HCT116 (cell line): ENCODE results near the gene TMA7B. TPM values are rescaled to one million over a fixed set of nuclear protein-coding genes. Genes with fewer than 3 reads are reported as not detected.

Experiments used
- ATAC-seq: fragments of 200-7000 bp; cut with Tn5 transposase; 2 replicates; pipeline ENCODE4 v1.9.1; 2020; ENCODE audit warnings: mild to moderate bottlenecking, moderate library complexity
- BruUV-seq: library from RNA; stranded (reverse); fragments of 400-500 nt; replicated peaks from 2 replicates; lab custom pipeline; 2021; lab: Mats Ljungman, UMichigan
- CTCF ChIA-PET: fragments of 300-600 bp; sonication (Branson Sonifier 250); formaldehyde crosslinking; loops from one replicate; lab custom pipeline; 2021; ENCODE audit warnings: antibody characterized with exemption; lab: Charles Lee
- POLR2A ChIA-PET: fragments of 300-600, 350-600 bp; sonication (Branson Sonifier 250); formaldehyde crosslinking; loops from one replicate; lab custom pipeline; 2021; ENCODE audit warnings: antibody characterized with exemption; lab: Charles Lee
- RAD21 ChIA-PET, 2 experiments: fragments of 300-600 bp; sonication (Branson Sonifier 250); formaldehyde crosslinking; loops; one replicate each; lab custom pipeline; 2023; ENCODE audit warnings: low total read pairs in 2 of 2; ENCODE audit not compliant: uncharacterized antibody in 2 of 2, unreplicated experiment in 2 of 2, low non-redundant PET in 1 of 2; lab: Charles Lee
- DNase-seq: peaks from one replicate; pipeline ENCODE4 v3.0.0-alpha.2; 2010; ENCODE audit warnings: low read depth, low spot score
- H2AFZ ChIP-seq: fragments of 200-600 bp; shearing (Covaris generic), sonication (generic); 2 replicates; pipeline ENCODE4 v1.6.1; 2017; ENCODE audit warnings: low read depth, mixed run types, mixed read lengths, antibody characterized with exemption, low read length; ENCODE audit not compliant: poor library complexity, severe bottlenecking
- H3K27ac ChIP-seq: 2 replicates; pipeline ENCODE4 v1.5.1; 2012; ENCODE audit warnings: low read depth, low read length
- H3K27me3 ChIP-seq: fragments of 200-600 bp; sonication (generic); 2 replicates; pipeline ENCODE4 v1.6.1; 2016; ENCODE audit warnings: mixed run types, low read length, mixed read lengths; ENCODE audit not compliant: insufficient read depth
- H3K36me3 ChIP-seq, 2 experiments: fragments of 200-500 bp in 1 of 2; fragments of 200-600 bp in 1 of 2; sonication (Bioruptor generic) in 1 of 2; sonication (generic) in 1 of 2; 2 replicates each; pipeline versions ENCODE4 v1.5.1 to v1.6.1; 2014 to 2016; ENCODE audit warnings: low read length in 2 of 2, inconsistent platforms in 1 of 2, mixed read lengths in 1 of 2, mixed run types in 1 of 2; ENCODE audit not compliant: insufficient read depth in 2 of 2, control insufficient read depth in 1 of 2
- H3K4me1 ChIP-seq, 2 experiments: fragments of 200-600 bp in 1 of 2; sonication (generic) in 1 of 2; 2 replicates each; pipeline versions ENCODE4 v1.5.1 to v1.6.1; 2012 to 2017; ENCODE audit warnings: low read length in 2 of 2, inconsistent platforms in 1 of 2, mild to moderate bottlenecking in 1 of 2, mixed read lengths in 1 of 2, mixed run types in 1 of 2, moderate library complexity in 1 of 2; ENCODE audit not compliant: insufficient read depth in 2 of 2, control insufficient read depth in 1 of 2
- H3K4me2 ChIP-seq: fragments of 200-600 bp; sonication (generic); 2 replicates; pipeline ENCODE4 v1.6.1; 2017; ENCODE audit warnings: mixed run types, low read length, mixed read lengths
- H3K4me3 ChIP-seq, 2 experiments: fragments of 200-600 bp in 1 of 2; sonication (generic) in 1 of 2; replicated peaks in 1 of 2; 2 replicates each; pipeline ENCODE4 v1.5.1; 2011 to 2016; ENCODE audit warnings: low read length in 2 of 2, control low read depth in 1 of 2, low read depth in 1 of 2, mild to moderate bottlenecking in 1 of 2, mixed read lengths in 1 of 2, mixed run types in 1 of 2
- H3K79me2 ChIP-seq: fragments of 200-600 bp; sonication (generic); 2 replicates; pipeline ENCODE4 v1.6.1; 2017; ENCODE audit warnings: mild to moderate bottlenecking, mixed run types, low read length, moderate library complexity, mixed read lengths; ENCODE audit not compliant: insufficient read depth
- H3K9ac ChIP-seq: fragments of 200-600 bp; sonication (generic); 2 replicates; pipeline ENCODE4 v1.6.1; 2016; ENCODE audit warnings: low read length, mixed read lengths
- H3K9me2 ChIP-seq: fragments of 200-600 bp; sonication (generic), shearing (Covaris generic); 2 replicates; pipeline ENCODE4 v1.6.1; 2017; ENCODE audit warnings: mixed run types, mild to moderate bottlenecking, moderate library complexity; ENCODE audit not compliant: insufficient read depth
- H3K9me3 ChIP-seq, 2 experiments: fragments of 200-500 bp in 1 of 2; fragments of 200-600 bp in 1 of 2; sonication (Bioruptor generic) in 1 of 2; sonication (generic) in 1 of 2; 2 replicates each; pipeline ENCODE4 v1.6.1; 2014 to 2017; ENCODE audit warnings: low read length in 2 of 2, mixed read lengths in 2 of 2, inconsistent platforms in 1 of 2, low read depth in 1 of 2, mild to moderate bottlenecking in 1 of 2, mixed run types in 1 of 2, moderate library complexity in 1 of 2; ENCODE audit not compliant: control insufficient read depth in 1 of 2, insufficient read depth in 1 of 2
- H4K20me1 ChIP-seq: fragments of 200-600 bp; sonication (generic), shearing (Covaris generic); 2 replicates; pipeline ENCODE4 v1.6.1; 2017; ENCODE audit warnings: mixed run types, mild to moderate bottlenecking, moderate library complexity; ENCODE audit not compliant: insufficient read depth
- CBX3 ChIP-seq: IDR thresholded peaks from 2 replicates; pipeline ENCODE4 v1.6.1; 2012; ENCODE audit warnings: low read depth
- CEBPB ChIP-seq: IDR thresholded peaks from 2 replicates; pipeline ENCODE4 v1.6.1; 2012; ENCODE audit warnings: low read depth
- EGR1 ChIP-seq: IDR thresholded peaks from 2 replicates; pipeline ENCODE4 v1.6.1; 2012; ENCODE audit warnings: low read depth
- ELF1 ChIP-seq: IDR thresholded peaks from 2 replicates; pipeline ENCODE4 v1.6.1; 2012; ENCODE audit warnings: low read depth, borderline replicate concordance
- EZH2phosphoT487 ChIP-seq: fragments of 200-600 bp; IDR thresholded peaks from 2 replicates; pipeline ENCODE4 v1.6.1; 2018; ENCODE audit warnings: antibody characterized with exemption, borderline replicate concordance
- JUND ChIP-seq: IDR thresholded peaks from 2 replicates; pipeline ENCODE4 v1.6.1; 2012
- POLR2AphosphoS5 ChIP-seq: IDR thresholded peaks from 2 replicates; pipeline ENCODE4 v1.6.1; 2011; ENCODE audit warnings: mild to moderate bottlenecking, low read depth, low read length, moderate library complexity
- SP1 ChIP-seq: IDR thresholded peaks from 2 replicates; pipeline ENCODE4 v1.6.1; 2012; ENCODE audit warnings: low read depth
- SRF ChIP-seq: IDR thresholded peaks from 2 replicates; pipeline ENCODE4 v1.6.1; 2012; ENCODE audit warnings: low read depth
- TCF7L2 ChIP-seq: IDR thresholded peaks from 2 replicates; pipeline ENCODE4 v1.7.0; 2011; ENCODE audit warnings: borderline replicate concordance, inconsistent platforms; ENCODE audit not compliant: insufficient read depth, insufficient read length; ENCODE audit errors: extremely low read depth
- YY1 ChIP-seq: IDR thresholded peaks from 2 replicates; pipeline ENCODE4 v1.6.1; 2011; ENCODE audit warnings: low read length, low read depth, moderate library complexity, mild to moderate bottlenecking; ENCODE audit not compliant: insufficient replicate concordance; ENCODE audit errors: extremely low read depth
- ZFX ChIP-seq: fragments of 450-650 bp; IDR thresholded peaks from 2 replicates; pipeline ENCODE4 v1.6.1; 2017
- intact Hi-C: fragments of 100-400 bp; cut with micrococcal nuclease; formaldehyde crosslinking; loops from 2 replicates; pipeline ENCODE4 v1.10.0; 2022
- total RNA-seq: library from RNA; stranded (reverse); gene quantifications from one replicate; pipeline ENCODE4 v1.2.1, GENCODE V29; 2021; ENCODE audit not compliant: unreplicated experiment
- TF ChIP-seq, protein P1 (sequence below): IDR thresholded peaks from 2 replicates; pipeline ENCODE4 v1.6.1; 2012
- TF ChIP-seq, protein P2 (sequence below): IDR thresholded peaks from 2 replicates; pipeline ENCODE4 v1.6.1; 2012
- TF ChIP-seq, protein P3 (sequence below): IDR thresholded peaks from 2 replicates; pipeline ENCODE4 v1.6.1; 2011; ENCODE audit warnings: mild to moderate bottlenecking, low read length, moderate library complexity; ENCODE audit not compliant: insufficient replicate concordance; ENCODE audit errors: extremely low read depth
- TF ChIP-seq, protein P4 (sequence below): IDR thresholded peaks from 2 replicates; pipeline ENCODE4 v1.6.1; 2012; ENCODE audit warnings: low read depth
- TF ChIP-seq, protein P5 (sequence below), 3 experiments: fragments of 200-600 bp in 1 of 3; sonication (generic) in 1 of 3; IDR thresholded peaks in 2 of 3; conservative IDR thresholded peaks in 1 of 3; 2 replicates each; pipeline ENCODE4 v1.5.1; 2012 to 2017; ENCODE audit warnings: low read depth in 2 of 3, low read length in 2 of 3, antibody characterized with exemption in 1 of 3, borderline replicate concordance in 1 of 3, control low read depth in 1 of 3, mild to moderate bottlenecking in 1 of 3, mixed read lengths in 1 of 3, mixed run types in 1 of 3, moderate library complexity in 1 of 3; ENCODE audit not compliant: insufficient read depth in 1 of 3

TMA7B gene
- total RNA-seq, 1 experiment from 2014 or later, result not detected

DNA sequence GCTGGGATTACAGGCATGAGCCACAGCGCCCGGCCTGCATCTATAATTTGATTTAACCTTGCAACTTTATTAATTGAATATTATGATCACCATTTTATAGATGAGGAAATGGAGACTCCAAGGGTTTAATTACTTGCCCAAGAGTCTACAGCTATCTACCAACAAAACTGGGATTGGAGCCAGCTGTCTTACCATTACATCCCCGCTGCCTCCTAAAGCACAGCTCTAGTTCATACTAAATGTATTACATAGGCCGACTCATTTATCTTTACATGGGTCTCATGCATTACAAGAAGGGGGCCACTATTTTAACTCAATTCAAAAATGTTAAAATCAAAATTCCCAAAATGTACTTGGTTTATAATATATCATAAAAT lies 14.1 kb upstream of the TMA7B start:
- DNase-seq, result no peak
- Histone ChIP-seq H3K36me3 (no peaks in the 10 kb centered on the region), H3K79me2 (no peaks in the 10 kb centered on the region), H3K9me3 (no peaks in the 10 kb centered on the region), H3K27ac (no peak overlapping the region), H4K20me1 (no peaks in the 10 kb centered on the region), H3K4me3 (no peak overlapping the region), H2AFZ (no peak overlapping the region), H3K9me2 (no peaks in the 10 kb centered on the region), H3K4me1 (peaks cover 0 to 4% of the 10 kb centered on the region in 2 experiments; a peak in 1 of 4 replicates), H3K9ac (no peak overlapping the region), H3K4me2 (no peak overlapping the region), H3K27me3 (no peaks in the 10 kb centered on the region)
- ChIA-PET RAD21 (no interaction called here), POLR2A (no interaction called here), CTCF (interaction anchor here (0.9 kb wide), 1 partner anchor 13 kb away, joined by 6 read pairs; no protein-coding TSS in a partner anchor)
- BruUV-seq, result no TSS peak
- TF ChIP-seq, protein P1, sequence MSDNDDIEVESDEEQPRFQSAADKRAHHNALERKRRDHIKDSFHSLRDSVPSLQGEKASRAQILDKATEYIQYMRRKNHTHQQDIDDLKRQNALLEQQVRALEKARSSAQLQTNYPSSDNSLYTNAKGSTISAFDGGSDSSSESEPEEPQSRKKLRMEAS, result no peak
- TF ChIP-seq, protein P2, sequence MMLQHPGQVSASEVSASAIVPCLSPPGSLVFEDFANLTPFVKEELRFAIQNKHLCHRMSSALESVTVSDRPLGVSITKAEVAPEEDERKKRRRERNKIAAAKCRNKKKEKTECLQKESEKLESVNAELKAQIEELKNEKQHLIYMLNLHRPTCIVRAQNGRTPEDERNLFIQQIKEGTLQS, result no peak
- TF ChIP-seq CEBPB, result no peak
- TF ChIP-seq EZH2phosphoT487, result no peak
- TF ChIP-seq SP1, result no peak
- no peak for TF ChIP-seq SRF
- TF ChIP-seq, protein P3, sequence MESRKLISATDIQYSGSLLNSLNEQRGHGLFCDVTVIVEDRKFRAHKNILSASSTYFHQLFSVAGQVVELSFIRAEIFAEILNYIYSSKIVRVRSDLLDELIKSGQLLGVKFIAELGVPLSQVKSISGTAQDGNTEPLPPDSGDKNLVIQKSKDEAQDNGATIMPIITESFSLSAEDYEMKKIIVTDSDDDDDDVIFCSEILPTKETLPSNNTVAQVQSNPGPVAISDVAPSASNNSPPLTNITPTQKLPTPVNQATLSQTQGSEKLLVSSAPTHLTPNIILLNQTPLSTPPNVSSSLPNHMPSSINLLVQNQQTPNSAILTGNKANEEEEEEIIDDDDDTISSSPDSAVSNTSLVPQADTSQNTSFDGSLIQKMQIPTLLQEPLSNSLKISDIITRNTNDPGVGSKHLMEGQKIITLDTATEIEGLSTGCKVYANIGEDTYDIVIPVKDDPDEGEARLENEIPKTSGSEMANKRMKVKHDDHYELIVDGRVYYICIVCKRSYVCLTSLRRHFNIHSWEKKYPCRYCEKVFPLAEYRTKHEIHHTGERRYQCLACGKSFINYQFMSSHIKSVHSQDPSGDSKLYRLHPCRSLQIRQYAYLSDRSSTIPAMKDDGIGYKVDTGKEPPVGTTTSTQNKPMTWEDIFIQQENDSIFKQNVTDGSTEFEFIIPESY, result no peak
- no peak for TF ChIP-seq POLR2AphosphoS5
- no peak for TF ChIP-seq ELF1
- TF ChIP-seq JUND, result no peak
- no peak for TF ChIP-seq CBX3
- TF ChIP-seq EGR1, result no peak
- TF ChIP-seq ZFX, result no peak
- no peak for TF ChIP-seq YY1
- TF ChIP-seq, protein P4, sequence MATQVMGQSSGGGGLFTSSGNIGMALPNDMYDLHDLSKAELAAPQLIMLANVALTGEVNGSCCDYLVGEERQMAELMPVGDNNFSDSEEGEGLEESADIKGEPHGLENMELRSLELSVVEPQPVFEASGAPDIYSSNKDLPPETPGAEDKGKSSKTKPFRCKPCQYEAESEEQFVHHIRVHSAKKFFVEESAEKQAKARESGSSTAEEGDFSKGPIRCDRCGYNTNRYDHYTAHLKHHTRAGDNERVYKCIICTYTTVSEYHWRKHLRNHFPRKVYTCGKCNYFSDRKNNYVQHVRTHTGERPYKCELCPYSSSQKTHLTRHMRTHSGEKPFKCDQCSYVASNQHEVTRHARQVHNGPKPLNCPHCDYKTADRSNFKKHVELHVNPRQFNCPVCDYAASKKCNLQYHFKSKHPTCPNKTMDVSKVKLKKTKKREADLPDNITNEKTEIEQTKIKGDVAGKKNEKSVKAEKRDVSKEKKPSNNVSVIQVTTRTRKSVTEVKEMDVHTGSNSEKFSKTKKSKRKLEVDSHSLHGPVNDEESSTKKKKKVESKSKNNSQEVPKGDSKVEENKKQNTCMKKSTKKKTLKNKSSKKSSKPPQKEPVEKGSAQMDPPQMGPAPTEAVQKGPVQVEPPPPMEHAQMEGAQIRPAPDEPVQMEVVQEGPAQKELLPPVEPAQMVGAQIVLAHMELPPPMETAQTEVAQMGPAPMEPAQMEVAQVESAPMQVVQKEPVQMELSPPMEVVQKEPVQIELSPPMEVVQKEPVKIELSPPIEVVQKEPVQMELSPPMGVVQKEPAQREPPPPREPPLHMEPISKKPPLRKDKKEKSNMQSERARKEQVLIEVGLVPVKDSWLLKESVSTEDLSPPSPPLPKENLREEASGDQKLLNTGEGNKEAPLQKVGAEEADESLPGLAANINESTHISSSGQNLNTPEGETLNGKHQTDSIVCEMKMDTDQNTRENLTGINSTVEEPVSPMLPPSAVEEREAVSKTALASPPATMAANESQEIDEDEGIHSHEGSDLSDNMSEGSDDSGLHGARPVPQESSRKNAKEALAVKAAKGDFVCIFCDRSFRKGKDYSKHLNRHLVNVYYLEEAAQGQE, result no peak
- TF ChIP-seq TCF7L2, result no peak
- TF ChIP-seq, protein P5, sequence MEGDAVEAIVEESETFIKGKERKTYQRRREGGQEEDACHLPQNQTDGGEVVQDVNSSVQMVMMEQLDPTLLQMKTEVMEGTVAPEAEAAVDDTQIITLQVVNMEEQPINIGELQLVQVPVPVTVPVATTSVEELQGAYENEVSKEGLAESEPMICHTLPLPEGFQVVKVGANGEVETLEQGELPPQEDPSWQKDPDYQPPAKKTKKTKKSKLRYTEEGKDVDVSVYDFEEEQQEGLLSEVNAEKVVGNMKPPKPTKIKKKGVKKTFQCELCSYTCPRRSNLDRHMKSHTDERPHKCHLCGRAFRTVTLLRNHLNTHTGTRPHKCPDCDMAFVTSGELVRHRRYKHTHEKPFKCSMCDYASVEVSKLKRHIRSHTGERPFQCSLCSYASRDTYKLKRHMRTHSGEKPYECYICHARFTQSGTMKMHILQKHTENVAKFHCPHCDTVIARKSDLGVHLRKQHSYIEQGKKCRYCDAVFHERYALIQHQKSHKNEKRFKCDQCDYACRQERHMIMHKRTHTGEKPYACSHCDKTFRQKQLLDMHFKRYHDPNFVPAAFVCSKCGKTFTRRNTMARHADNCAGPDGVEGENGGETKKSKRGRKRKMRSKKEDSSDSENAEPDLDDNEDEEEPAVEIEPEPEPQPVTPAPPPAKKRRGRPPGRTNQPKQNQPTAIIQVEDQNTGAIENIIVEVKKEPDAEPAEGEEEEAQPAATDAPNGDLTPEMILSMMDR (IDR thresholded peaks at IDR 0.05 in 2 of 3, conservative IDR thresholded peaks at IDR 0.05 in 1 of 3; ENCODE audit: borderline replicate concordance in 1 of 3, insufficient read depth in 1 of 3, low read depth in 2 of 3, low read length in 2 of 3), result no peak
- intact Hi-C loops, result no loop called here
- no peak for ATAC-seq
